GM21423 (cell line): Measurements from ENCODE around the gene ATG7.
"Not testable (repeated sequence)": the region's sequence is repeated elsewhere in the genome, so short reads cannot be mapped to it uniquely, and the experiment has no call there.

Experiments
- ATAC-seq: cut with Tn5 transposase; IDR thresholded peaks from one replicate; pipeline ENCODE4 v1.9.1; 2021; ENCODE audit warnings: mild to moderate bottlenecking, moderate library complexity; ENCODE audit not compliant: unreplicated experiment

Gene ATG7

GRCh38 chr3:11385891-11386290 is 113.7 kb downstream of the ATG7 start:
- ATAC-seq, result no peak

- ATAC-seq, result no peak
Measured at GRCh38 chr3:11386465-11387113, 114.4 kb downstream of the ATG7 start.

DNA sequence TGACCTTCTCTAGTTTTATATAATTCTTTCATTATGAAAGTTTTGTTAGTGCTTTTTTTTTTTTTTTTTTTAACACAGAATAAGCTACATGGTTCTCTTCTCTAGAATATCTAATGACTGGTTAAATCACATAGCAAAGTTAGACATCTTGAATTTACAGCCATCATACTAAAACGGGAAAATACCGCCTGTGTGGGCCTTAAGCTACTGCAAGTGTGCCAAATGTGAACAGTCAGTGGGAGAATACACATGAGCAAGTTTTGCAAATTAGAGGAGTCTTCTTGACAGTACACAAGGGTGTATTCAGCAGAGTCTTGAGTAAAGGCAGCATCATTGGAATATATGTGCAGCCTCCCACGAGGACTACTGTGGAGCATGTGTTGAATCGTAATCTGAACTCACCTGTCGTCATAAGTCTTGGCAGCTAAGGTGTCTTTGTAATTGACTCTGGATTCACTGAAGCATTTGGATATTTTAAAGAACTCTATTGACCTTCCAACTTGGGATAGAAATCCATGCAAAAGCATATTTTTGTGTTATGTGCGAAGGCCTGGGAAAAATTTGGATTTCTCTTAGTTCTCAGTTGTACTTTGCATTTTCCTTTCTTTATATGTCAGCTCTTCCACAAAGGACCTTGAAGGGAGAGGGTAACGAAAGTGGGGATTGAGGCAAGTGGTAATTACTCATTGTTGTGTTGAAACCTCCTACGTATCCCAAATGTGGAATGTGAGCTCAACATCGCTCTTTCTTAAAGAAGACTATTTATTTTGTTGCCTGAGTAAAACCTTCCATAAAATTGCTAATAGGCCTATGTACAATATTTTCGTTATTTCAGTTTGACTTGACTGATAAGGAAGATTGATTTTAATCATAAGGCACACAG is 117.4 kb downstream of the ATG7 start:
- ATAC-seq, result no peak

DNA sequence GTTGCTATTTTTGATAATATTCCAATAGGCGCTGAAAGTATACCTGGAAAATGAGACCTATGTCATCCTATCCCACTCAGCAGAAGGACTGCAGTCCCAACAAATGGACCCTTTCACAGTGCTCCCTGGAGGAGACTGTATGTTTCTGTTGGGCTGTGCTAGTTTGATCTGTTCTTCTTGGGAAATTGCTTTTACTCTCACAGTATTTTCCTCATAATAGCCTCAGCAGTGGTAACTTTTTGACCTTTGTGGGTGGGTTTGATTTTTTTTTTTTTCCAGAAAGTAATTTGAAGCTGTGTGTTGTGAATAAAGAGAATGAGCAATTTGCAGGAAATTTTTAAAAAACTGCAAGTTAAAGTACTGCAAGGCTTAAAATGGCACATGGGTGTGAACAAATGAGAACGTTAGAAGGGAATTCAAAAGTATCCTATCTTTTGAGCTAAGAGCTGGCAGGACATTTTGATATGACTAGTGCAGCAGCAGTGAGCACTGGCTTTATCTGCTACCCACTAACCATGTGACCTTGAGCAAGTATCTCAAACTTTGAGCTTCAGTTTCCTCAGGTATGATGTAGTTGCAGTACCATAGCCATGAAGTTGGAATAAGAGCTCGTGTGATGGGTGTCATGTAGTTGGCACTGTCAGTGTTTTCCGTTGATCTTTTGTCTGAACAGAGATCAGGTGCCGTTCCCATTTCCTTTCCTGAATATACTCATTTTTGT is 118.4 kb downstream of the ATG7 start:
- no peak for ATAC-seq

GRCh38 chr3:11391174-11391879 is 119.1 kb downstream of the ATG7 start:
- no peak for ATAC-seq

DNA sequence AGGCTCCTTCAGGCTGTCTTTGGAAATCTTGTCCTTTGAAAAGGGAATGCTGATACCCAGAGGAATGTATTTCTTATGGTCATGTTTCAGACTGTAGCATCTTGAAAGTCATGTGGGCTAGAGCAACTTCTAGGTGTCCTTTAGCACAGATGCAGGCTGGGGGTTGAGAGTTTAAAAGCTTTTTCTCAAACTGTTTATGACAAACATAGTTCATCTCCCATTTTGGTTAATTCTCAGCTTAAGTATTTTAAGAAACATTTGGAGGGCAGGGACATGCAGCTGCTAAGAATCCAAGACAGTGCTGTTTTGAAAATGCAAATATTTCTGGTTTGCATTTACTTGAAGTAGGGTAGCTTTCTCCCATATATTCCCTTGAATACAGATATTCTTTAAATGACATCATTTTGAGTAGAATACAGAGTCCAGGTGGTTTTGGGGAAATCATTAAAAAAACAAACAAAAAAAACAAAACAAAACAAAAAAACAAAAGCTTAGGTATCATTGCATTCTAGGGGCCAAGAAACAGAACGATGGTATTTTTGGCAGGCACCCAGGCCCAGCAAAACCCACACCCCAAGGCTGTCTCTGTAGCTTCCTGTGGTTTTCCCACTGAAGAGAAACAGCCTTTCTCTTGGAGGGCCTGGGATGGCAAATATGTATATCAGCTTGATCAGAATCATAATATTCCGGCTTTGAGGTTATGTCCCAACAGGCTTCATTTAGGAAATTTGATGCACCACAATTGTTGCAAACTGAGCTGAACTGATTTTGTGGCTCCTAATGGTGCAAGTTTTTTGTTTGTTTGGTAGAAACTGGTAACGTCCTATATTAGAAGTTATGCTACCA is 120.0 kb downstream of the ATG7 start:
- no peak for ATAC-seq

DNA sequence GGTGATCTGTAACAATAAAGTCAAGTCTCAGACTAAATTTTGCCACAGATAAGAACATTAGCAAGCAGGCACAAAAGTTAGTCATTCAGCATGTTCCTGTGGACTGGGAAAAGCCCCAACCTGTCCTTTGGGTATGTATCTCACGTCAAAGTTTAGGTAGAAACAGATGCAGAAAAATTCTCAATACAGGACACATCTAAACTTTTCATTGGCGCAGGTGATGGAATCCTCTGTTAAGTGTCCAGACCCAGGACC is 120.6 kb downstream of the ATG7 start:
- ATAC-seq, result no peak

DNA sequence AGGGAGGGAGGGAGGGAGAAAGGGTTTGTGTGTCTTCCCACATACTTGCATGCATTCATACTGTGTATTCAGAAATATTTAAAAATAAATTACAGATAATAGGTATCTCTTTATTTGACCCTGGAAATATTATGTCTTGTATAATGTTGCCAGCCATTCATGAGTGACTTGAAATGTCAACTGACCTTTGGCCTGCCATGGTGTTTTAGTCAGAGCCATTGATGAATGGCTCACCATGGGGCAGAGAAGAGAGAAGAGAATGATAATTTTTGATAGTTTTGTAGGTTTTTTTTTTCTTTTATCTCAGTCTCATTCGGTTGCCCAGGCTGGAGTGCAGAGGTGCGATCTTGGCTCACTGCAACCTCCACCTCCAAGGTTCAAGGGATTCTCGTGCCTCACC is 121.2 kb downstream of the ATG7 start:
- no peak for ATAC-seq

DNA sequence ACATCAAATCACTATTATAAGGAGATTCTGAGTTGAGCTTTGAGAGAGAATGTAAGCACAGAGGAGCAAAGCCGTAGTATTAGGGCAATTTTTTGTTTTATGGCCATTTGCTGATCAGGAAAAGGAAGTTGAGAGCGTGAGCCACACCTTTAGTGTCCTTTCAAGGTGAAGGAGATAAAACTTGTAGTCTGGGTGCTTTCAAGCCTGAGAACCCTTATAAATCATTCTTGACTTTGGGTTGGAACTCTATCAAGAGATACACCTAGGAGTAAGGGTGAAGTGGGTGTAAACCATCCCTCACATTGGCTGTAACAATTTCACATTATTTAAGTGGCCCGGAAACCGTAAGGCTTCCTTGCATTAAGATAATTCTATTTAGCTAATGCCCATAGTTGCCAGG is 122.2 kb downstream of the ATG7 start:
- no peak for ATAC-seq

GRCh38 chr3:11400213-11400612 is 128.0 kb downstream of the ATG7 start:
- ATAC-seq, result no peak

GRCh38 chr3:11401434-11401833 is 129.2 kb downstream of the ATG7 start:
- no peak for ATAC-seq

GRCh38 chr3:11405323-11405722 is 133.1 kb downstream of the ATG7 start:
- ATAC-seq, result no peak

- no peak for ATAC-seq
Measured at GRCh38 chr3:11407644-11408043, 135.4 kb downstream of the ATG7 start.

DNA sequence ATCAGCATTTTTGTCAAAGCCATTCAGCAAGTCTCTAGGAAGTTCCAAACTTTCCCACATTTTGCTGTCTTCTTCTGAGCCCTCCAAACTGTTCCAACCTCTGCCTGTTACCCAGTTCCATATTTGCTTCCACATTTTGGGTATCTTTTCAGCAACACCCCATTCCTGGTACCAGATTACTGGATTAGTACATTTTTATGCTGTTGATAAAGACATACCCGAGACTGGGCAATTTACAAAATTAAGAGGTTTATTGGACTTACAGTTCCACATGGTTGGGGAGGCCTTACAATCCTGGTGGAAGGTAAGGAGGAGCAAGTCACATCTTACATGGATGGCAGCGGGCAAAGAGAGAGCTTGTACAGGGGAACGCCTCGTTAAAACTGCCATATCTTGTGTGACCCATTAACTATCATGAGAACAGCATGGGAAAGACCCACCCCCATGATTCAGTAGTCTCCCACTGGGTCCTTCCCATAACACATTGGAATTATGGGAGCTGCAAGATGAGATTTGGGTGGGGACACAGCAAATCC is 136.2 kb downstream of the ATG7 start:
- not testable (repeated sequence) for ATAC-seq

- ATAC-seq, result no peak
Measured at GRCh38 chr3:11410564-11410963, 138.4 kb downstream of the ATG7 start.

DNA sequence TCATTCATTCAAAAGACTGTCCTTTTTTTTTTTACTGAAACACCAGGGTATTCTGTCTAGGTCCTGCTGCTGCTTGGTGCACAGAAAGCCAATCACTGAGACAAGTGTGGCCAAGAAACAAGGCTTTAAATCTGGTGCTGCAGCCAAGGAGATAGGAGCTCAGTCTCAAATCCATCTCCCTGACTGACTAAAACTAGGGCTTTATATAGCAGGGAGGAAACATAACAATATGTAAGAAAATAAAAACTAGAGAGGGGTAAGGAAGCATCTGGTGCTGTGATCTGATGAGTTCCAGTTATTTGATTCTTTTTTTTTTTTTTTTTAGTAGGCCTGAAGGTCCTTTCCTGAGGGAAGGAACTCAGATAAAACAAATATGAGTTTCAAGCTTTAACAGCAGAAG is 139.8 kb downstream of the ATG7 start:
- no peak for ATAC-seq

- no peak for ATAC-seq
Measured at GRCh38 chr3:11413071-11413470, 140.9 kb downstream of the ATG7 start.

DNA sequence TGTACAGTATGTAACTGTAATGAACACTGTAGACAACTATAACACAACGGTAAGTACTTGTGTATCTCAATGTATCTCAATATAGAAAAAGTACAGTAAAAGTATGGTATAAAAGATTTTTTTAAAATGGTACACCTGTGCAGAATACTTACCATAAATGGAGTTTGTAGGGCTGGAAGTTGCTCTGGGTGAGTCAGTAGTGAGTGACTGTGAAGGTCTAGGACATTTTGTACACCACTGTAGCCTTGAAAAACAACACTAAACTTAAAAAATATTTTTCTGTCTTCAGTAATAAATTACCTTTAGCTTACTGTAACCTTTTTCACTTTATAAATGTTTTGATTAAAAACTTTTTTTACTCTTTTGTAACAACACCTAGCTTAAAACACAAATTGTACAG is 142.9 kb downstream of the ATG7 start:
- no peak for ATAC-seq

DNA sequence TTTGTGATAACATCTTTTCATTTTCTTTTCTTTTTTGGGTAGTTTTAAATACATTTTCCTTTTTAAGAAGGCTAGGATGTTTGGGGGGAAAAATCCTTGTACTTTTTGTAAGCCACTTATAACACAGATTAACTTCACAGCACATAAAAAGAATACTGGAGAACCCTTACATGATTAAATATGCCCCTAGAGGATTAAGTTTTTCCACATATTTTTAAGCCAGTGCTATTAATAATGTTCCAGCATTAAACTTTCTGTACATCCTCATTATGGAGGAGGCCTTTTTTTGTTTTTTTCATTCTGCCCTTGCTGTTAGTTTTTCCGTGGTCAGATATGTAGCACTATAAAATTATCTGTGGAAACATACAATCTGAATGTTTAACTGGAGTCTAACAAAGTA is 147.9 kb downstream of the ATG7 start:
- no peak for ATAC-seq

GRCh38 chr3:11422291-11422690 is 150.1 kb downstream of the ATG7 start:
- ATAC-seq, result no peak
